Measurements from ENCODE around the gene TRABD2A.

GRCh38 chr2:84894131-84894586 is 13.3 kb upstream of the TRABD2A start:
- TF ChIP-seq POLR2AphosphoS5 (IDR thresholded peaks at IDR 0.05; ENCODE audit: borderline replicate concordance, low read depth, low read length) (no peak), EZH2 (IDR thresholded peaks at IDR 0.05) (no peak)
